GM12865 (cell line): ENCODE results near the gene SLC6A11.

Source experiments
- DNase-seq: peaks from one replicate; pipeline ENCODE4 v3.0.0; 2010; ENCODE audit warnings: low read depth
- H3K4me3 ChIP-seq: 2 replicates; pipeline ENCODE4 v1.5.1; 2011; ENCODE audit warnings: mild to moderate bottlenecking, low read depth, low read length, control low read depth
- TF ChIP-seq, protein P1 (sequence below): IDR thresholded peaks from 2 replicates; pipeline ENCODE4 v1.5.1; 2011; ENCODE audit warnings: low read length, control low read depth, low read depth, inconsistent platforms; ENCODE audit not compliant: insufficient read depth; ENCODE audit errors: missing control alignments

Gene SLC6A11

DNA sequence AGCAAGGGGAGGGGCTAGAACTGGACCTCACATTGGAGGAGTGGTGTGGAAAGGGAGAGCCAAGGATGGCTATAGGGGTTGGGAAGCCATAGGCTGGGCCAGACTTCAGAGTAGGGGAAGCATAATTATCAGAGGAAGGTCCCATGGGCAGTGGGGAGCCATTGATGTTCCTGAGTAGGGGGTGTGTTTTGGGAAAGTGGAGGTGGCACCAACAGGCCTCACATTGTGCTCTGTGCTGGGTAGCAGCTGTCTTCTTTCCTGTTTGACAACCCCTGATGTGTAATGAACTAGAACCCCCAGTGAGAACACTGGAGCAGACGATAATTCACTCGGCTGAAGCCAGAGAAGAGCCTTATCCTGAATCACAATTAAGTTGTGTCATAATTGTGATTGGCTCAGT, 41.2 kb downstream of the SLC6A11 start:
- TF ChIP-seq, protein P1, sequence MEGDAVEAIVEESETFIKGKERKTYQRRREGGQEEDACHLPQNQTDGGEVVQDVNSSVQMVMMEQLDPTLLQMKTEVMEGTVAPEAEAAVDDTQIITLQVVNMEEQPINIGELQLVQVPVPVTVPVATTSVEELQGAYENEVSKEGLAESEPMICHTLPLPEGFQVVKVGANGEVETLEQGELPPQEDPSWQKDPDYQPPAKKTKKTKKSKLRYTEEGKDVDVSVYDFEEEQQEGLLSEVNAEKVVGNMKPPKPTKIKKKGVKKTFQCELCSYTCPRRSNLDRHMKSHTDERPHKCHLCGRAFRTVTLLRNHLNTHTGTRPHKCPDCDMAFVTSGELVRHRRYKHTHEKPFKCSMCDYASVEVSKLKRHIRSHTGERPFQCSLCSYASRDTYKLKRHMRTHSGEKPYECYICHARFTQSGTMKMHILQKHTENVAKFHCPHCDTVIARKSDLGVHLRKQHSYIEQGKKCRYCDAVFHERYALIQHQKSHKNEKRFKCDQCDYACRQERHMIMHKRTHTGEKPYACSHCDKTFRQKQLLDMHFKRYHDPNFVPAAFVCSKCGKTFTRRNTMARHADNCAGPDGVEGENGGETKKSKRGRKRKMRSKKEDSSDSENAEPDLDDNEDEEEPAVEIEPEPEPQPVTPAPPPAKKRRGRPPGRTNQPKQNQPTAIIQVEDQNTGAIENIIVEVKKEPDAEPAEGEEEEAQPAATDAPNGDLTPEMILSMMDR, result no peak
- no peak overlapping the region for H3K4me3 ChIP-seq
- DNase-seq, result no peak

DNA sequence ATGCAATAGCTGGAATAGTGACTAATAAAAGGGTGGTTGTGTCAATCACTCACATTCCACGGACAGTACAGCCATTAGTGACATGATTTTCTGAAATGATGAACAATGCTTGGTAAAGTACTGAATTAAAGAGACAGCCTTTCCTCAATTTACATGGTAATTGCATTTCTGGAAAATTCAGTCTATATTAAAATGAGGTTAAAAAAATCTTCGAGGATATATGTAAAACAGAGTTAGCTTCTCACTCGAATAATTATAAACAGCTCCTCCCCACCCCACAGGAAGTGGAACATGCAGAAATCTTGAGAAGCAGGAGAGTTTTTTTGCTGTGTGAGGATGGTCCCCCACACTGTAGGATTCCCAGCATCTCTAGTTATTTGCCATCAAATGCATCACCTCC, 42.1 kb downstream of the SLC6A11 start:
- H3K4me3 ChIP-seq, result no peak overlapping the region
- DNase-seq, result no peak
- TF ChIP-seq, protein P1, result no peak

DNA sequence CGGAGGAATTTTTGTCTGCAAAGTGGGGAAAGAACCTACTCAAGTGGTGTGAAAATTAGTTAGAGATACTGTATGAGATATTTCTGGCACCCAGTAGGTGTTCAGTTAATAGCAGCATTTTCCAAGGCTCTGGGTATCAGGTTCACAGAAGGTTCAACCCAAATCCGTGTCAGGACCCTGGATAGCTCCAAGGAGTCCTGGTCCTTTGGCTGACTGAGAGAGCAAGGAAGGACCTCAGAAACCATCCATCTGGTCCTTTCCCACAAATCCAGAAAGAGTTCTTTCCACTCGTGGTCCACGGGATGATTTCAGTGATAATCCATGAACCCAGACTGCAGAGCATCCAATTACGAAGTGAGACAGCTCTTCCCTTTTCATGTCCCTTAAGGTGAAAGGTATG, 51.4 kb downstream of the SLC6A11 start:
- H3K4me3 ChIP-seq, result no peak overlapping the region
- no peak for DNase-seq
- TF ChIP-seq, protein P1, result no peak

DNA sequence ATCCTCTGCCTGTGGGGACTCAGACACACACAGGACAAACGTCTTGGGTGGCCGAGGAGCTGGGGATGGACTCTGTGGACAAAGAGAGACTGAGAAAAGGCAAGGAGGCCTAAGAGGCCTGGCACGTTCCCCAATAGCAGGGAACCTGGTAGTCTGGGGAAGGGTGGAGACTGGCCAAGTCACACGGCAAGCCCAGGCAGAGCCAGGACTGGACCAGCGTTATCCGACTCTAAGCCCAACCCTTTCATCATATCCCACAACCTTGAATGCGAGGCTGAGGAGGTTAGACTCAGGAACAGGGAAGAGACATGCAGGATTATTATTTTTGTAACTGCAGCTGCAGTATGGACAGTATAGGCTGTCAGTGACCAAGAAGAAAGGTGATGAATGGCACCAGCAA, 53.4 kb downstream of the SLC6A11 start:
- no peak overlapping the region for H3K4me3 ChIP-seq
- TF ChIP-seq, protein P1, result no peak
- no peak for DNase-seq

DNA sequence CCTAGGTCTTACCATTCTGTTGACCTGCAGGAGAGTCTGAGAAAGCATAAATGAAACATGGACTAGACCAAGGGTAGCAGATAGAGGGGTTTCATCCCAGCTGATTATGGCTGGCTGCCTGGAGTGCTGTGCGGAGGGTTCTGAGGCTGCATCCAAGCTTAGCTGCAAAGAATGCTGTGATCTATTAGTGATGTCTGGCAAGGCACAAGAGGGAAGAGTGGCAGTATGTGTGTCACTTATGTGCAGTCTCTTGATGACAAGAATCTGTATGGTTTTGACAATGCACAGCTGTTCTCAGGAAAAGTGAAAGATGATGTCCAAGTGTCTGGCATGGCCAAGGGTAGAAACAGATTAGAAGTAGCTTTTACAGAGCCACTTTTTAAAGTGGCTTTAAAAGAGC, 54.3 kb downstream of the SLC6A11 start:
- TF ChIP-seq, protein P1, result no peak
- H3K4me3 ChIP-seq, result no peak overlapping the region
- DNase-seq, result no peak

DNA sequence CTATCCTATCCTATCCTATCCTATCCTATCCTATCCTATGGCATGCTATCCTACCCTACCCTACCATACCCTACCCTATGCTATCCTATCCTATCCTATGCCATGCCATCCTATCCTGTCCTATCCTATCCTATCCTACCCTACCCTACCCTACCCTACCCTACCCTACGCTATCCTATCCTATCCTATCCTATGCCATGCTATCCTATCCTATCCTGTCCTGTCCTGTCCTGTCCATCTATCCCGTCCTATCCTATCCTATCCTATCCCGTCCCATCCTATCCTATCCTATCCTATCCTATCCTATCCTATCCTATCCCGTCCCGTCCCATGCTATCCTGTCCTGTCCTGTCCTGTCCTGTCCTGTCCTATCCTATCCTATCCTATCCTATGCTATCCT, 57.4 kb downstream of the SLC6A11 start:
- H3K4me3 ChIP-seq, result no peak overlapping the region
- TF ChIP-seq, protein P1, result no peak
- DNase-seq, result no peak

DNA sequence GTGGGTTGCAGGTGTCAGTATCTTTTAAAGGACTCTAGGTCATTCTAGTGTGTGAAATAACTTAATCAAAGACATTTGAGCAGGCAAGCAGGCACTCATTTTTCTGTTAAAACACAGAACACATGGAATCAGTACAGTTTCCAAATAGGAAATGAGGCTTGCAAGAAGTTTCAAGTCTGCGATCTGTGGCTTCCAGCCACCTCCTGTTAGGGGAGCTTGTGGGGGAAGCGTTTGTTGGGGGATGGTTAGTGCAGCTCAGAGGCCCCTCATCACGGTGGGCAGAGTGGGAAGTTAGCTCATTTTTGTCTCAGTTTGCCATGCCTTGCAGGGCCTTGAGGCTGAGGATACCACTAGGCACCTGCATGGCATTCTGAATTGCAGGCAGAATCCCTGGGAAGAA, 59.9 kb downstream of the SLC6A11 start:
- TF ChIP-seq, protein P1, result no peak
- H3K4me3 ChIP-seq, result no peak overlapping the region
- DNase-seq, result no peak
